H1 (cell line): ENCODE measurements around the gene FGF1. TPM values are rescaled to one million over a fixed set of nuclear protein-coding genes. Genes with fewer than 3 reads are reported as not detected.

Source experiments
- ASH2L ChIP-seq: fragments of 200-600, 300-600 bp; sonication (generic); IDR thresholded peaks from one replicate; pipeline ENCODE4 v1.7.1; 2017; ENCODE audit warnings: low read length
- CHD7 ChIP-seq: fragments of 300-600 bp; sonication (generic); IDR thresholded peaks from 2 replicates; pipeline ENCODE4 v1.7.1; 2012; ENCODE audit warnings: low read length, moderate library complexity, mild to moderate bottlenecking, inconsistent platforms; ENCODE audit not compliant: insufficient replicate concordance
- KDM5A ChIP-seq: fragments of 200-600 bp; IDR thresholded peaks from 2 replicates; pipeline ENCODE4 v1.7.1; 2012; ENCODE audit warnings: mild to moderate bottlenecking, low read length, inconsistent platforms, mixed read lengths
- MAX ChIP-seq: IDR thresholded peaks from 2 replicates; pipeline ENCODE4 v1.6.1; 2012; ENCODE audit warnings: inconsistent platforms
- POLR2A ChIP-seq, 2 experiments: IDR thresholded peaks; 1 replicate in 1 of 2; 2 replicates in 1 of 2; pipeline ENCODE4 v1.6.1; 2011; ENCODE audit warnings: low read depth in 2 of 2, low read length in 2 of 2, mild to moderate bottlenecking in 2 of 2; ENCODE audit errors: control extremely low read depth in 1 of 2
- polyA plus RNA-seq, 7 experiments: library from polyadenylated mRNA; depleted of rRNA in 3 of 7; stranded (reverse) in 5 of 7; unstranded in 2 of 7; fragments of >200 nt in 5 of 7; fragments of 200-250 nt in 2 of 7; gene quantifications; 1 replicate in 5 of 7; 2 replicates in 1 of 7; 4 replicates in 1 of 7; pipeline versions ENCODE4 v1.2.1 to v1.2.3, GENCODE V29; 2011 to 2013; ENCODE audit warnings: missing spikeins in 2 of 7, mixed read lengths in 2 of 7
- total RNA-seq: library from RNA; stranded (reverse); fragmentation: NEBNext Ultra II Directional; extraction: Animal tissue kit (Norgen Biotek cat#: 25700); gene quantifications from 2 replicates; pipeline ENCODE4 v1.2.1, GENCODE V29; 2021

Gene FGF1
- total and polyA plus RNA-seq, 2 of the 8 experiments (the other 6 are each of a cell fraction or from before 2014, with no cell fraction given) = 0.30 to 0.50 TPM

DNA sequence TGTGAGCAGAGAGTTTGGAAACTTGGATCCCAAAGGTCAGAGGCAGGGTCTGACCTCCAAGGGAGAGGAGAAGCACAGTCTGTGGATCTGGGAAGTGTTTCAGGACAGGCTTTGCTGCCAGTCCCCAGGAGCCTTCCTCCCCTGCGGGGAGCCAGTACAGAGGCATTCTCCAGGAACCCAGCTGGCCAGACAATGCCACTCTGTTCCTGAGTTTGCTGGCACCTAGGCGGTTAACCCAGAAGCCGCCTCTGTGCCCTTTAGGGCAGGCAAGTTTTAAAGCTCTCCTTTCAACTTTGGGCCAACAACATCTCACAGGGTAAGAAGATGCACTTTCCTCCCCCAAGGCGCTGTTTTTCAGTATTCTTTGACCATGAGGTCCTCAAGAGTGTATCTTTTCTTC is 37.0 kb upstream of the FGF1 start (continued):
- TF ChIP-seq CHD7 (no peak), POLR2A (IDR thresholded peaks at IDR 0.05; ENCODE audit: control extremely low read depth in 1 of 2, low read depth in 2 of 2, low read length in 2 of 2) (no peak), KDM5A (no peak), ASH2L (no peak), MAX (no peak)
